Measurements from ENCODE around the gene CYP3A7. TPM values are rescaled to one million over a fixed set of nuclear protein-coding genes. Genes with fewer than 3 reads are reported as not detected.
"Not testable (repeated sequence)": the region's sequence is repeated elsewhere in the genome, so short reads cannot be mapped to it uniquely, and the experiment has no call there.

CYP3A7 gene
- total RNA-seq, 1 donor from 2014 or later: not detected

- no peak for TF ChIP-seq CTCF (IDR thresholded peaks at IDR 0.05; ENCODE audit: insufficient read depth, low read length, poor library complexity, severe bottlenecking)
- no peak overlapping the region for H3K4me3 ChIP-seq (ENCODE audit: low read depth, low read length)
Observed at GRCh38 chr7:99665312-99666012, 69.5 kb downstream of the CYP3A7 start.

GRCh38 chr7:99657879-99658278, 77.1 kb downstream of the CYP3A7 start:
- H3K27me3 ChIP-seq (ENCODE audit: control insufficient read depth, insufficient read depth, low read length); H3K4me3 ChIP-seq (ENCODE audit: low read depth, low read length); DNase-seq (ENCODE audit: low read depth); H3K36me3 ChIP-seq (ENCODE audit: control insufficient read depth, insufficient read depth, low read length): not testable (repeated sequence)

More at GRCh38 chr7:99665312-99666012, 69.5 kb downstream of the CYP3A7 start:
- no peak for DNase-seq (ENCODE audit: low read depth)
- Histone ChIP-seq H3K27me3 (ENCODE audit: control insufficient read depth, insufficient read depth, low read length) (no peaks in the 10 kb centered on the region), H3K36me3 (ENCODE audit: control insufficient read depth, insufficient read depth, low read length) (no peaks in the 10 kb centered on the region)

Other genes with a start within 250 kb of the CYP3A7 start
- gene ZNF394, start 234.9 kb downstream of the CYP3A7 start, total RNA-seq: 15.2 and 25.9 TPM in 2 replicates
- 10.0 and 11.5 TPM in 2 replicates for gene ZKSCAN5, start 230.5 kb downstream of the CYP3A7 start, total RNA-seq
- gene FAM200A, start 183.1 kb downstream of the CYP3A7 start, total RNA-seq: 7.6 and 8.2 TPM in 2 replicates
- gene ZNF655, start 176.6 kb downstream of the CYP3A7 start, total RNA-seq: 48.0 and 54.4 TPM in 2 replicates
- gene TMEM225B, start 136.9 kb downstream of the CYP3A7 start, total RNA-seq: 0.27 TPM in 1 of 2 replicates, not detected in the other
- 12.9 and 13.1 TPM in 2 replicates for gene ZSCAN25, start 118.2 kb downstream of the CYP3A7 start, total RNA-seq
- gene CYP3A5, start 55.2 kb downstream of the CYP3A7 start, total RNA-seq: 0.25 TPM in 1 of 2 replicates, not detected in the other
- gene CYP3A4, start 49.0 kb upstream of the CYP3A7 start, total RNA-seq: not detected in 2 replicates
- not detected in 2 replicates for gene CYP3A43, start 92.8 kb upstream of the CYP3A7 start, total RNA-seq
- gene OR2AE1, start 141.8 kb upstream of the CYP3A7 start, total RNA-seq: not detected in 2 replicates
- 32.6 and 36.0 TPM in 2 replicates for gene TRIM4, start 184.3 kb upstream of the CYP3A7 start, total RNA-seq
- gene GJC3, start 194.4 kb upstream of the CYP3A7 start, total RNA-seq: not detected in 2 replicates
- gene AZGP1, start 240.8 kb upstream of the CYP3A7 start, total RNA-seq: 0.75 TPM in 1 of 2 replicates, not detected in the other